H1 (cell line): ENCODE results near the gene ESPNL. TPM values are rescaled to one million over a fixed set of nuclear protein-coding genes. Genes with fewer than 3 reads are reported as not detected.

ENCODE experiments used
- CTCF ChIA-PET: fragments of 300-600 bp; sonication (Branson Sonifier 250); formaldehyde crosslinking; loops from one replicate; lab custom pipeline; 2021; ENCODE audit not compliant: partially characterized antibody; lab: Charles Lee
- POLR2A ChIA-PET: fragments of 300-600 bp; sonication (Branson Sonifier 250); formaldehyde crosslinking; loops from one replicate; lab custom pipeline; 2021; ENCODE audit warnings: inconsistent platforms; ENCODE audit not compliant: partially characterized antibody; lab: Charles Lee
- DNase-seq, 2 experiments: peaks; one replicate each; pipeline versions ENCODE4 v3.0.0 to v3.0.0-alpha.2; 2010 to 2022; ENCODE audit warnings: low spot score in 2 of 2, low read depth in 1 of 2, mixed read lengths in 1 of 2
- FAIRE-seq: peaks from 2 replicates; lab custom pipeline; 2011; peaks lifted over from hg19 to GRCh38; lab: Jason Lieb, UNC
- H2AFZ ChIP-seq: 2 replicates; pipeline ENCODE4 v1.8.1; 2012; ENCODE audit warnings: low read length, inconsistent platforms
- H2AK5ac ChIP-seq: 2 replicates; pipeline ENCODE4 v1.6.1; 2013; ENCODE audit warnings: low read depth, low read length
- H2BK120ac ChIP-seq: replicated peaks from 2 replicates; pipeline ENCODE3; 2013; ENCODE audit warnings: low read depth, low read length, inconsistent platforms
- H2BK12ac ChIP-seq: 2 replicates; pipeline ENCODE4 v1.6.1; 2013; ENCODE audit warnings: low read depth, low read length
- H2BK15ac ChIP-seq: 2 replicates; pipeline ENCODE4 v1.6.1; 2013; ENCODE audit warnings: low read length
- H2BK20ac ChIP-seq: 2 replicates; pipeline ENCODE4 v1.6.1; 2013; ENCODE audit warnings: low read length
- H2BK5ac ChIP-seq: 2 replicates; pipeline ENCODE4 v1.6.1; 2013; ENCODE audit warnings: low read depth, low read length
- H3K14ac ChIP-seq: 2 replicates; pipeline ENCODE4 v1.6.1; 2013; ENCODE audit warnings: inconsistent platforms; ENCODE audit not compliant: insufficient read length
- H3K18ac ChIP-seq: 2 replicates; pipeline ENCODE4 v1.6.1; 2013; ENCODE audit warnings: low read length; ENCODE audit errors: extremely low read depth
- H3K23ac ChIP-seq: 2 replicates; pipeline ENCODE4 v1.6.1; 2013; ENCODE audit warnings: inconsistent platforms; ENCODE audit not compliant: insufficient read length
- H3K23me2 ChIP-seq: 2 replicates; pipeline ENCODE4 v1.6.1; 2013; ENCODE audit warnings: low read depth, low read length
- H3K27ac ChIP-seq: 2 replicates; pipeline ENCODE4 v1.6.1; 2011; ENCODE audit warnings: low read depth, low read length, inconsistent platforms
- H3K27me3 ChIP-seq, 4 experiments: replicated peaks in 1 of 4; 1 replicate in 1 of 4; 2 replicates in 3 of 4; pipeline versions ENCODE4 v1.6.1 to v1.8.1; 2011 to 2013; ENCODE audit warnings: low read length in 3 of 4, mild to moderate bottlenecking in 3 of 4, inconsistent platforms in 2 of 4, mixed read lengths in 2 of 4, moderate library complexity in 1 of 4; ENCODE audit not compliant: control insufficient read depth in 3 of 4, insufficient read depth in 3 of 4; ENCODE audit errors: extremely low read depth in 1 of 4
- H3K36me3 ChIP-seq, 4 experiments: 2 replicates each; pipeline versions ENCODE4 v1.6.1 to v1.8.1; 2011 to 2013; ENCODE audit warnings: mild to moderate bottlenecking in 4 of 4, low read length in 3 of 4, moderate library complexity in 2 of 4, control low read depth in 1 of 4, inconsistent platforms in 1 of 4; ENCODE audit not compliant: insufficient read depth in 4 of 4, control insufficient read depth in 2 of 4
- H3K4ac ChIP-seq: replicated peaks from 2 replicates; pipeline ENCODE3; 2013; ENCODE audit warnings: low read length, low read depth, mixed read lengths, inconsistent platforms; ENCODE audit not compliant: insufficient read length
- H3K4me1 ChIP-seq, 4 experiments: replicated peaks in 1 of 4; 1 replicate in 1 of 4; 2 replicates in 3 of 4; pipeline versions ENCODE4 v1.6.1 to v1.8.1; 2011 to 2013; ENCODE audit warnings: low read length in 3 of 4, inconsistent platforms in 2 of 4, mixed read lengths in 1 of 4; ENCODE audit not compliant: insufficient read depth in 4 of 4, control insufficient read depth in 3 of 4
- H3K4me2 ChIP-seq, 2 experiments: 2 replicates each; pipeline versions ENCODE4 v1.6.1 to v1.8.1; 2011 to 2013; ENCODE audit warnings: low read depth in 2 of 2, low read length in 2 of 2, control low read depth in 1 of 2, inconsistent platforms in 1 of 2, mild to moderate bottlenecking in 1 of 2; ENCODE audit not compliant: insufficient read depth in 1 of 2
- H3K4me3 ChIP-seq, 4 experiments: fragments of 200-600, 300-600 bp in 1 of 4; sonication (generic), shearing (Covaris generic), sonication (Bioruptor Twin) in 1 of 4; 2 replicates each; pipeline versions ENCODE4 v1.5.1 to v1.8.1; 2011 to 2016; ENCODE audit warnings: low read length in 4 of 4, low read depth in 3 of 4, control low read depth in 2 of 4, inconsistent platforms in 2 of 4, mild to moderate bottlenecking in 2 of 4, mixed read lengths in 1 of 4, moderate library complexity in 1 of 4; ENCODE audit not compliant: insufficient read depth in 2 of 4; ENCODE audit errors: extremely low read depth in 1 of 4
- H3K56ac ChIP-seq: replicated peaks from 2 replicates; pipeline ENCODE3; 2013; ENCODE audit warnings: low read depth, mild to moderate bottlenecking, mixed read lengths, low read length, inconsistent platforms; ENCODE audit not compliant: insufficient read length
- H3K79me1 ChIP-seq: 2 replicates; pipeline ENCODE4 v1.6.1; 2013; ENCODE audit warnings: low read depth, low read length, control low read depth
- H3K79me2 ChIP-seq, 2 experiments: 2 replicates each; pipeline versions ENCODE4 v1.6.1 to v1.8.1; 2012 to 2013; ENCODE audit warnings: low read length in 2 of 2, mild to moderate bottlenecking in 2 of 2, inconsistent platforms in 1 of 2; ENCODE audit not compliant: insufficient read depth in 2 of 2, control insufficient read depth in 1 of 2
- H3K9ac ChIP-seq, 4 experiments: replicated peaks in 1 of 4; 1 replicate in 1 of 4; 2 replicates in 3 of 4; pipeline versions ENCODE4 v1.6.1 to v1.8.1; 2011 to 2013; ENCODE audit warnings: low read depth in 3 of 4, low read length in 3 of 4, control low read depth in 2 of 4, mild to moderate bottlenecking in 2 of 4, moderate library complexity in 2 of 4, inconsistent platforms in 1 of 4; ENCODE audit errors: extremely low read depth in 1 of 4
- H3K9me3 ChIP-seq, 2 experiments: 2 replicates each; pipeline versions ENCODE4 v1.6.1 to v1.8.1; 2012 to 2013; ENCODE audit warnings: mild to moderate bottlenecking in 2 of 2, moderate library complexity in 2 of 2, control low read depth in 1 of 2, inconsistent platforms in 1 of 2, low read depth in 1 of 2, low read length in 1 of 2, mixed read lengths in 1 of 2; ENCODE audit not compliant: insufficient read depth in 2 of 2
- H4K20me1 ChIP-seq, 2 experiments: replicated peaks in 1 of 2; 2 replicates each; pipeline versions ENCODE3 to v1.8.1; 2011 to 2013; ENCODE audit warnings: inconsistent platforms in 2 of 2, low read length in 2 of 2, mild to moderate bottlenecking in 1 of 2; ENCODE audit not compliant: insufficient read depth in 2 of 2, control insufficient read depth in 1 of 2
- H4K5ac ChIP-seq: 2 replicates; pipeline ENCODE4 v1.6.1; 2013; ENCODE audit warnings: low read length, low read depth, mixed read lengths, inconsistent platforms; ENCODE audit not compliant: insufficient read length
- H4K8ac ChIP-seq: 2 replicates; pipeline ENCODE4 v1.8.0; 2013; ENCODE audit warnings: mild to moderate bottlenecking, moderate library complexity, low read length, inconsistent platforms; ENCODE audit not compliant: insufficient read depth; ENCODE audit errors: extremely low read depth
- H4K91ac ChIP-seq: replicated peaks from 2 replicates; pipeline ENCODE3; 2013; ENCODE audit warnings: low read length, mixed read lengths, inconsistent platforms; ENCODE audit not compliant: insufficient read length
- JUND ChIP-seq: IDR thresholded peaks from 2 replicates; pipeline ENCODE4 v1.6.1; 2011; ENCODE audit warnings: mild to moderate bottlenecking, improper control_type of control experiment, low read length
- MAFK ChIP-seq: IDR thresholded peaks from 2 replicates; pipeline ENCODE4 v1.6.1; 2012; ENCODE audit warnings: low read depth, mild to moderate bottlenecking, improper control_type of control experiment, low read length
- SP1 ChIP-seq: IDR thresholded peaks from 2 replicates; pipeline ENCODE4 v1.6.1; 2011; ENCODE audit warnings: low read depth, low read length
- WGBS, 2 experiments: shearing (Covaris generic) in 1 of 2; methylation state at CpG; one replicate each; pipeline versions ENCODE4 v1.1.6 to v1.1.7; 2013 to 2015; ENCODE audit warnings: low lambda C conversion rate in 2 of 2, mixed read lengths in 2 of 2, inconsistent platforms in 1 of 2, low coverage in 1 of 2, missing lambda C conversion rate in 1 of 2; ENCODE audit not compliant: insufficient replicate concordance in 2 of 2, insufficient coverage in 1 of 2, insufficient read length in 1 of 2; ENCODE audit errors: extremely low coverage in 1 of 2, missing lambda C conversion rate in 1 of 2; 5-methylcytosine and 5-hydroxymethylcytosine counted together
- polyA plus RNA-seq, 7 experiments: library from polyadenylated mRNA; depleted of rRNA in 3 of 7; stranded (reverse) in 5 of 7; unstranded in 2 of 7; fragments of >200 nt in 5 of 7; fragments of 200-250 nt in 2 of 7; gene quantifications; 1 replicate in 5 of 7; 2 replicates in 1 of 7; 4 replicates in 1 of 7; pipeline versions ENCODE4 v1.2.1 to v1.2.3, GENCODE V29; 2011 to 2013; ENCODE audit warnings: missing spikeins in 2 of 7, mixed read lengths in 2 of 7
- total RNA-seq: library from RNA; stranded (reverse); fragmentation: NEBNext Ultra II Directional; extraction: Animal tissue kit (Norgen Biotek cat#: 25700); gene quantifications from 2 replicates; pipeline ENCODE4 v1.2.1, GENCODE V29; 2021

The ESPNL gene
- total and polyA plus RNA-seq, 2 of the 8 experiments (the other 6 are each of a cell fraction or from before 2014, with no cell fraction given), result 0.68 to 1.3 TPM

GRCh38 chr2:238169048-238169707, 69.0 kb downstream of the ESPNL start:
- no peaks in the 10 kb centered on the region for H3K23me2 ChIP-seq
- FAIRE-seq (no peak), DNase-seq (no peak)
- no peak overlapping the region for H4K8ac ChIP-seq
- no peak overlapping the region for H2BK20ac ChIP-seq
- H2BK15ac ChIP-seq, result no peak overlapping the region
- H4K5ac ChIP-seq, result no peak overlapping the region
- peaks cover 2 to 26% (median 5%) of the 10 kb centered on the region in 4 experiments; a peak in 4 of 8 replicates for H3K36me3 ChIP-seq
- TF ChIP-seq MAFK (no peak), SP1 (no peak), JUND (no peak)
- no peak overlapping the region for H3K4ac ChIP-seq
- no peak overlapping the region for H3K14ac ChIP-seq
- ChIA-PET CTCF (interaction anchor here (0.7 to 1.0 kb wide), 2 partner anchors 9 to 20 kb away, joined by 3 read pairs; no protein-coding TSS in a partner anchor), POLR2A (interaction anchor here (0.9 kb wide), 1 partner anchor 86 kb away, joined by 3 read pairs; no protein-coding TSS in a partner anchor)
- H3K4me3 ChIP-seq, result no peak overlapping the region
- no peak overlapping the region for H4K91ac ChIP-seq
- H3K27me3 ChIP-seq, result peaks cover 1 to 9% (median 6%) of the 10 kb centered on the region in 4 experiments
- H2AK5ac ChIP-seq, result no peak overlapping the region
- H3K9me3 ChIP-seq, result no peaks in the 10 kb centered on the region
- no peaks in the 10 kb centered on the region; the same call in 1 of the 2 replicates for H3K79me1 ChIP-seq
- H3K79me2 ChIP-seq, result no peaks in the 10 kb centered on the region
- H2BK12ac ChIP-seq, result no peak overlapping the region
- H2BK120ac ChIP-seq, result no peak overlapping the region
- 89% methylated on average over 6 of the region's 6 CpGs; no CpG with 5 or more reads in 1 of the 2 experiments for WGBS, 2 experiments
- no peak overlapping the region for H3K27ac ChIP-seq
- peaks cover 6 to 13% of the 10 kb centered on the region in 2 experiments for H4K20me1 ChIP-seq
- no peak overlapping the region for H2BK5ac ChIP-seq
- no peak overlapping the region for H3K23ac ChIP-seq
- H3K18ac ChIP-seq, result no peak overlapping the region
- no peak overlapping the region for H3K4me2 ChIP-seq
- H2AFZ ChIP-seq, result no peak overlapping the region
- no peak overlapping the region for H3K56ac ChIP-seq
- H3K9ac ChIP-seq, result no peak overlapping the region; a peak in 1 of 7 replicates
- H3K4me1 ChIP-seq, result no peaks in the 10 kb centered on the region
